GM13977 (cell line): ENCODE measurements around the gene PALS2.

ENCODE experiments used
- DNase-seq: peaks from one replicate; pipeline ENCODE4 v3.0.0; 2012; ENCODE audit warnings: low spot score
- CTCF ChIP-seq: IDR thresholded peaks from 2 replicates; pipeline ENCODE4 v1.5.1; 2012; ENCODE audit warnings: mild to moderate bottlenecking, control low read depth; ENCODE audit not compliant: insufficient read depth; ENCODE audit errors: extremely low read depth, missing control alignments
- in situ Hi-C: fragments of 300-500 bp; cut with MboI; formaldehyde crosslinking; loops from one replicate; pipeline ENCODE4 v1.12.0; 2022; ENCODE audit warnings: low sequenced_read_pairs, low pct_unique_long_range_greater_than_20kb, mixed read lengths, inconsistent platforms; ENCODE audit not compliant: unreplicated experiment

The PALS2 gene

DNA sequence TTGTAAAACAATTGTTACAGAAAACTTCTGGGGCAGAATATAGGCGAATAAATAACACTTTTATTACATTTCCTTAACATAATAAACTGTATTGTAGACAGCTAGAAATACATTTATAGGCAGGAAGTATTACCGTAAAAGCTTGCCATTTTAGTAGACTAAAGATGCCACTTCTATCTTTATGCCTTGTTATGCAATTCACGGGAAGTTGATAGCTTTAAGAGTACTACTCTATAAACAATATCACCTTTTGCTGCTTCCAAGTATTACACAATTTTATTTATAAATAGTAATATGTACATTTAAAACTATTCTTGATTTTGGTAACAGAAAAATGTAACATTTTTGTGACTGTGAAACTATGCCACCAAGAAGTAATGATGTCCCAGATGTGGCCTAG lies 37.9 kb downstream of the PALS2 start:
- no peak for TF ChIP-seq CTCF
- in situ Hi-C loops, result no loop called here
- DNase-seq, result no peak

GRCh38 chr7:24617957-24618616 lies 44.8 kb downstream of the PALS2 start:
- in situ Hi-C loops, result no loop called here
- TF ChIP-seq CTCF, result no peak
- DNase-seq, result no peak

GRCh38 chr7:24619978-24620377 lies 46.7 kb downstream of the PALS2 start:
- DNase-seq, result no peak
- TF ChIP-seq CTCF, result no peak
- in situ Hi-C loops, result no loop called here

DNA sequence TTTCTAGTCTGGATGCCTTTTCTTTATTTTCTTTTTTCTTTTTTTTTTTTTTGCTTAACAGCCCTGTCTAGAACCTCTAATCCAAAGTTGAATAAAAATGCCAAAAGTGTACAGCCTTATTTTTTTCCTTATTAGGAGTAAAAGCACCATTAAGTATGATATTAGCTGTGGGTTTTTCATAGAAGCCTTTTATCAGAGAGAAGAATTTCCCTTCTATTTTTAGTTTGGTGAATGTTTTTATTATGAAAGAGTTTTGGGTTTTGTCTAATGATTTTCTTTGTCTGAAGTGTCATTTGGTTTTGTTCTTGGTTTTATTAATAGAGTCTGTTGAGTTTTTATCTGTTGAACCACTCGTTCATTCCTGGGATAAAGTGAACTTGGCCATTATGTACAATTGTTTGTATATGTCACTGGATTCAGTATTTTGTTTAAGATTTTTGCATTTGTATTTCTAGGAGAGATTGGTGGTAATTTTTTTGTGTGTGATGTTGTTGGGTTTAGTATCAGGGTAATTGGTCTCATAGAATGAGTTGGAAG lies 49.5 kb downstream of the PALS2 start:
- peak; percentile 22 for DNase-seq
- no peak for TF ChIP-seq CTCF
- in situ Hi-C loops, result no loop called here
